Epithelial cell of proximal tubule (primary cell): Measurements from ENCODE around the gene RAE1. TPM values are rescaled to one million over a fixed set of nuclear protein-coding genes. Genes with fewer than 3 reads are reported as not detected.

Experiments
- DNase-seq: peaks from one replicate; pipeline ENCODE4 v3.0.0-alpha.2; 2011; ENCODE audit warnings: low read depth
- H3K4me3 ChIP-seq: 2 replicates; pipeline ENCODE4 v1.5.1; 2011; ENCODE audit warnings: low read depth, mild to moderate bottlenecking, low read length
- CTCF ChIP-seq: conservative IDR thresholded peaks from 2 replicates; pipeline ENCODE4 v1.5.1; 2012; ENCODE audit warnings: low read depth, mild to moderate bottlenecking, low read length
- total RNA-seq: library from RNA; depleted of rRNA; stranded (reverse); fragments of >200 nt; gene quantifications from 2 replicates; pipeline ENCODE4 v1.2.3, GENCODE V29; 2015

Gene RAE1
- total RNA-seq, 1 donor from 2014 or later: 74.3 TPM

GRCh38 chr20:57317789-57318371 lies 33.2 kb upstream of the RAE1 start:
- H3K4me3 ChIP-seq: no peak overlapping the region
- no peak for DNase-seq
- TF ChIP-seq CTCF: no peak

- no peak for TF ChIP-seq CTCF
- DNase-seq: no peak
- H3K4me3 ChIP-seq: no peak overlapping the region
These were observed 31.5 kb upstream of the RAE1 start for GRCh38 chr20:57319584-57319983.

- no peak for TF ChIP-seq CTCF
- no peak for DNase-seq
- no peak overlapping the region for H3K4me3 ChIP-seq
These were observed 30.7 kb upstream of the RAE1 start for GRCh38 chr20:57320358-57320757.

- H3K4me3 ChIP-seq: no peak overlapping the region
- TF ChIP-seq CTCF: no peak
- DNase-seq: no peak
These were observed 29.9 kb upstream of the RAE1 start for GRCh38 chr20:57321142-57321541.

GRCh38 chr20:57322476-57322875 lies 28.6 kb upstream of the RAE1 start:
- no peak overlapping the region for H3K4me3 ChIP-seq
- DNase-seq: no peak
- TF ChIP-seq CTCF: no peak

- DNase-seq: no peak
- TF ChIP-seq CTCF: no peak
- no peak overlapping the region for H3K4me3 ChIP-seq
These were observed 28.0 kb upstream of the RAE1 start for GRCh38 chr20:57323034-57323433.

GRCh38 chr20:57325632-57326356 lies 25.3 kb upstream of the RAE1 start:
- TF ChIP-seq CTCF: no peak
- H3K4me3 ChIP-seq: no peak overlapping the region
- no peak for DNase-seq
